Measurements from ENCODE around the gene VAPA. TPM values are rescaled to one million over a fixed set of nuclear protein-coding genes. Genes with fewer than 3 reads are reported as not detected.

Gene VAPA
- total and polyA plus RNA-seq, 2 donors (not counting 3 experiments of a cell fraction or from before 2014, with no cell fraction given): 105 to 163 TPM

DNA sequence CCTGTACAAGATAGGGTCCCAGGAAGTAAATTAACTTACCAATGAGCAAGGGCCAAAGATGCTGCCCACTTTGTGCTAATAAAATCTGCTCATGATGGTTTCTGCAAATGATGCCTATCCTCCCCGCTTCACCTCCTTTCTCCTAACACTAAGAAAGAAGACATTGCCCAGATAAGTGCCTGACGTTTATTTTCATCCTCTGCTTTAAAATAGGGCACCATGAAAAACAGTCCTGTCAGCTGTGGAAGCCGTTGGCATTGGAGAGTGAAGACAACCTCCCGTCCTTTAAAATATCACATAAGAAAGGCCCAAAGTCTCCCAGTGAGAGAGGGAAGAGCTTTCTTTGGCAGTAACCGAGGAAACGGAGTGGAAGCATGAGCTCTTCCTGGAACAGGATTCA, 29.7 kb upstream of the VAPA start:
- BruUV-seq (replicated peaks): no TSS peak
- H3K79me2 ChIP-seq (ENCODE audit: control insufficient read depth, insufficient read depth, low read length): no peaks in the 10 kb centered on the region
- no peaks in the 10 kb centered on the region for H3K9me1 ChIP-seq (replicated peaks; ENCODE audit: control insufficient read depth, extremely low read depth, insufficient read depth, low read length)
- H2AFZ ChIP-seq (ENCODE audit: low read depth, low read length): no peak overlapping the region
- intact Hi-C loops (cut with micrococcal nuclease): no loop called here
- dilution Hi-C loops (cut with MboI; ENCODE audit: extremely low pct_ligation_motif_present, low sequenced_read_pairs): no loop called here
- no peaks in the 10 kb centered on the region for H4K20me1 ChIP-seq (replicated peaks; ENCODE audit: control insufficient read depth, extremely low read depth, insufficient read depth, low read length)
- H3K4me1 ChIP-seq (ENCODE audit: control insufficient read depth, extremely low read depth, insufficient read depth, low read length): no peaks in the 10 kb centered on the region
- no peaks in the 10 kb centered on the region for H3K36me3 ChIP-seq (ENCODE audit: control insufficient read depth in 2 of 2, extremely low read depth in 1 of 2, insufficient read depth in 2 of 2, low read length in 2 of 2)
- TF ChIP-seq POLR2A (IDR thresholded peaks at IDR 0.05; ENCODE audit: low read depth, low read length) (no peak), POLR2AphosphoS5 (IDR thresholded peaks at IDR 0.05; ENCODE audit: insufficient read depth, low read depth, low read length) (no peak), FOS (IDR thresholded peaks at IDR 0.05; ENCODE audit: borderline replicate concordance, insufficient read depth, low read length) (no peak), MYC (IDR thresholded peaks at IDR 0.05; ENCODE audit: low read depth, low read length) (no peak), GATA2 (IDR thresholded peaks at IDR 0.05; ENCODE audit: insufficient read depth, insufficient read length, low read depth, low read length) (no peak), EZH2 (IDR thresholded peaks at IDR 0.05; ENCODE audit: borderline replicate concordance, low read depth, low read length, severe bottlenecking) (no peak), JUN (IDR thresholded peaks at IDR 0.05; ENCODE audit: borderline replicate concordance, insufficient read depth, insufficient read length, low read depth) (no peak)
- TF ChIP-seq, protein P1, sequence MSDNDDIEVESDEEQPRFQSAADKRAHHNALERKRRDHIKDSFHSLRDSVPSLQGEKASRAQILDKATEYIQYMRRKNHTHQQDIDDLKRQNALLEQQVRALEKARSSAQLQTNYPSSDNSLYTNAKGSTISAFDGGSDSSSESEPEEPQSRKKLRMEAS (IDR thresholded peaks at IDR 0.05; ENCODE audit: insufficient read depth, insufficient read length): no peak
- TF ChIP-seq, protein P2, sequence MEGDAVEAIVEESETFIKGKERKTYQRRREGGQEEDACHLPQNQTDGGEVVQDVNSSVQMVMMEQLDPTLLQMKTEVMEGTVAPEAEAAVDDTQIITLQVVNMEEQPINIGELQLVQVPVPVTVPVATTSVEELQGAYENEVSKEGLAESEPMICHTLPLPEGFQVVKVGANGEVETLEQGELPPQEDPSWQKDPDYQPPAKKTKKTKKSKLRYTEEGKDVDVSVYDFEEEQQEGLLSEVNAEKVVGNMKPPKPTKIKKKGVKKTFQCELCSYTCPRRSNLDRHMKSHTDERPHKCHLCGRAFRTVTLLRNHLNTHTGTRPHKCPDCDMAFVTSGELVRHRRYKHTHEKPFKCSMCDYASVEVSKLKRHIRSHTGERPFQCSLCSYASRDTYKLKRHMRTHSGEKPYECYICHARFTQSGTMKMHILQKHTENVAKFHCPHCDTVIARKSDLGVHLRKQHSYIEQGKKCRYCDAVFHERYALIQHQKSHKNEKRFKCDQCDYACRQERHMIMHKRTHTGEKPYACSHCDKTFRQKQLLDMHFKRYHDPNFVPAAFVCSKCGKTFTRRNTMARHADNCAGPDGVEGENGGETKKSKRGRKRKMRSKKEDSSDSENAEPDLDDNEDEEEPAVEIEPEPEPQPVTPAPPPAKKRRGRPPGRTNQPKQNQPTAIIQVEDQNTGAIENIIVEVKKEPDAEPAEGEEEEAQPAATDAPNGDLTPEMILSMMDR (IDR thresholded peaks at IDR 0.05; ENCODE audit: extremely low read depth in 1 of 2, insufficient read depth in 1 of 2, low read depth in 1 of 2, low read length in 2 of 2): no peak
- DNase-seq (ENCODE audit: low read depth, low spot score) (no peak), FAIRE-seq (no peak)
- CTCF ChIA-PET: no interaction called here
- H3K9ac ChIP-seq (replicated peaks; ENCODE audit: extremely low read depth, insufficient read depth, low read length): no peak overlapping the region
- no peaks in the 10 kb centered on the region for H3K9me3 ChIP-seq (replicated peaks; ENCODE audit: control insufficient read depth, insufficient read depth, low read length)
- H3K4me3 ChIP-seq (replicated peaks in 1 of 3; ENCODE audit: insufficient read depth in 1 of 3, low read depth in 1 of 3, low read length in 3 of 3): no peak overlapping the region
- H3K27ac ChIP-seq (ENCODE audit: insufficient read depth, low read depth, low read length): no peak overlapping the region
- no peaks in the 10 kb centered on the region for H3K27me3 ChIP-seq (ENCODE audit: control insufficient read depth in 2 of 2, insufficient read depth in 2 of 2, low read length in 2 of 2)
- H3K4me2 ChIP-seq (ENCODE audit: insufficient read depth, low read length): no peak overlapping the region
- POLR2A ChIA-PET: no interaction called here
